Activated gamma-delta T cell treated with Interleukin-2 at 50 U/mL for 16 hours (primary cell): ENCODE data around the gene SAMD11.

Experiments used
- DNase-seq: peaks from one replicate; pipeline ENCODE4 v3.0.0-alpha.2; 2020

SAMD11 gene

DNA sequence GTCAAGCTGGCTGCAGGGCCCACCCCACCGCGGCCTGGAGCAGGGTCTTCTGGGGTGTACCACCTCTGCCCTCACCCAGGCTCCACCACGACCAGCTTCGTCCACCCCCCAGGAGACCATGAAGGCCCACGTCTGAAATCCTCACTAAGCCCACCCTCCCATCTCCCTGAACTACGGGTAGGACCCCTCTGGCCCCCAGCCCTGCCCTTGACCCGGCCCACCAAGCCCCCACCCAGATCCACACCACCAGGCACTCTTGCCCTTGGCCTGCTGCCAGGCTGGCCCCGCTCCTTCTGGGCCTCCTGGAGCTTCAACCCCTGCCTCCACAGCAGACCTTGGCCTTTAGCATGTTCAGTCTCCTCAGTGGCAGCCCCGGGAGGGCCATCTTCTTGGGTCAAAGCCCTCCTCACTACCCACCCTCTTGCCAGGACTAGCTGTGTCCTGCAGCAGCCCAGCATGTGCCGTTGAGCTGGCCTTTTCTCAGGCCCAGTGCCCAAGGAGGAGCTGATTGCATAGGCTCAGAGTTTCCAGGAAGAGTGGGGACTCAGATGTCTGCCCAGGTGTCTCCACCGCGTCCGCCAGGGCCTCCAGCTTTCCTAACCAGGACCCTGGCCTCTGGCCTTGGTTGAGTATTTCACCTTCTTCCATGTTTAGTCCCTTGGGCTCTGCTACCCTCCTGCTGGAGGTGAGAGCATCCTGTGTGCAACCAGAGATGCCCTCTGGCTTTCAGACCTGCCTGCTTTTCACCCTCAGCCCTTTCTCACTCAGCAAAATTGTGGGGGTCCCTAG lies 17.7 kb upstream of the SAMD11 start:
- no peak for DNase-seq

DNA sequence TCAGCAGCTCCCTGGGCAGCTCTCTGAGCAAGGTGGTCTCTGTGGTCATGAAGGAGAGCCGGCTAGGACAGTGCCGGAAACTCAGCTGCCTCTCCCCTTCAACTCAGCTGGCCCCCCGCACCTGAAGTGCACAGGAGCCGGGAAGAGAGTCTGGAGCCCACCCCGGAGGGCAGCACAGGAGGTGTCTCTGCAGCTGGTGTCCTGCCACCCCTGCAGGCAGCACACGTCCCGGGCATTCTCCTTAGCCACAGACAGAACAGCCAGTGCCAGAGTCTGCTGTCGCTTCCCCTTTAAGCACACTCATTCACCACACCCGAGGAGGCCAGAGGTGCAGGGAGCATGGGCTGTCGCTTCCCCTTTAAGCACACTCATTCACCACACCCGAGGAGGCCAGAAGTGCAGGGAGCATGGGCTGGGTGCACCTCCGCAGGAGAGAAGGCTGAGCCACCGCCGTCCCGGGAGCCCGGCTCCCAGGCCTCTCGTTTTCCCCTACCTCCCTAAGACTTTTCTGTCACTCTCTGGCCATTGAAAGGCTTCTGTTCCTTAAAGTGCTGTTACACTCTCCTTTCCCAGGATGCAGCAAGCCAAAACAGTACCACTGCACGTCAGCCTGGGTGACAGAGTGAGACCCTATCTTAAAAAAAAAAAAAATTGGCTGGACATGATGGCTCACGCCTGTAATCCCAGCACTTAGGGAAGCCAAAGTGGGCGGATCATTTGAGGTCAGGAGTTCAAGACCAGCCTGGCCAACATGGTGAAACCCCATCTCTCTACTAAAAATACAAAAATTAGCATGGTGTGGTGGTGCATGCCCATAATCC lies 16.9 kb upstream of the SAMD11 start:
- DNase-seq: no peak

DNA sequence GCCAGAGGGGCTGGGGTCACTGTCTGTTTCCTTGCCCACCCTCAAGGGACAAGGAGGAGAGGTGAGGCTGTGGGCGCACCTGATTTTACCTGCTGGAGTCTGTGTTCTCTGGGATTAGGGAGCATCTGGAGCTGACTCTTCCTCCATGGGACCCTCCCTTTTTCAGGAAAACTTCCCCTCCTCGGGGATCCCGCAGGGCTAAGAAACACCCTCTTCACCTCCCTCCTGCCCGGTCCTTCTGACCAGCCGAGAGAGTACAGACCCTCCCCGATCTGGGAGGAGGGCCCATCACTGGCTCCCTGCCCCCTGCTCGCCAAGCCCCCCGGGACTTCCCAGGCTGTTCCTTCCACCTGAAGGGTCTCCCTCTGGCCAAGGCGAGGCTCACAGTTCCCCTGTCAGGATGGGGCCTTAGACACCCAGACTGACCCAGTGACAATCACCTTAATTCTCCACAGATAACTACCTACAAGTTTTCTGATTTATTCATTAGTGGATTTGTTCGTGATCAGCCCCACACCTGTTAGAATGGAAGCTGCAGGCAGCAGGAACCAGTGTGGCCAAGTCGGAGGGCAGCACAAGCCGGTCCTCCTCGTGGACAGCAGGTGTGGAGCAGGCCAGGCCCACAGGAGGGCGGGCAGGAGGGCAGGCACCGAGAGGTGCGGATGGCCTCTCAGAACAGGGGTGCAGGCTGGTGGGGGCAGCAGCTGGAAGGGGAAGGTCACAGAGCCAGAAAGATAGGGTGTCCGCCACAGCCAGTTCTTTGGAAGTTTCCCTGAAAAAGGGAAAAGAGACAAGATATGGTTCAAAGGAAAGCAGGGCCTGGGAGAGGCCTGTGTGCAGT lies 15.9 kb upstream of the SAMD11 start:
- no peak for DNase-seq

DNA sequence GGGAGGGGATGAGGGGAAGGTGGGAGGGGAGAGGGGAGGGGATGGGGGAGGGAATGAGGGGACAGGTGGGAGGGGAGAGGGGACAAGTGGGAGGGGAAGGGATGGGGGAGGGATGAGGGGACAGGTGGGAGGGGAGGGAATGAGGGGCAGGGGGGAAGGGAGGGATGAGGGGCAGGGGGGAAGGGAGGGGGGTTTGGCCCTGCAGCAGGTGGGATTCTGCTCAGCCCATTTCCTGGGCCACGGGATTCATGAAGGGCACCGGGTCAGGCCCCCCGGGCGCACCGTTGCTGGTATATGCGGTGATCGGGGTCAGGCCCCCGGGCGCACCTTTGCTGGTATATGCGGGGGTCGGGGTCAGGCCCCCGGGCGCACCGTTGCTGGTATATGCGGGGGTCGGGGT lies 15.1 kb upstream of the SAMD11 start:
- no peak for DNase-seq

DNA sequence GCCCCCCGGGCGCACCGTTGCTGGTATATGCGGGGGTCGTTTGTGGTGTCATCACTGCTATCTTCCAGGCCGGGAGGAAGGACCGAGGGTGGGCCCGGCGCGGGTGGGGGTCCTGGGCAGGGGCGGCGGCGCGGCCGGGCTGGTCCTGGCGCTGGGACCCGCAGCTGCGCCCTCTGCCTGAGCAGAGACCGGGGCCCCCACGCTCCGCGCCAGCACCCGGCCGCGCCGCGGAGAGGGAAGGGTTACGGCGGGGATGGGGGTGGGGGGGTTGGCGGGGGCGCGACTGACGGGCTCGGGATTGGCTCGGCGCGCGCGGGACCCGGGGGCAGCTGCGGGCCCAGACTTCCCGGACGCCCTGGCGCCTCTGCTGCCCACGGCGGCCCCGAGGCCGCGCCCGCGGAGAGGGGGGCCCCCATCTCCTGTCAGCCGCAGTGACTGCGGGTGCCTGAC lies 13.8 kb upstream of the SAMD11 start:
- DNase-seq: no peak

DNA sequence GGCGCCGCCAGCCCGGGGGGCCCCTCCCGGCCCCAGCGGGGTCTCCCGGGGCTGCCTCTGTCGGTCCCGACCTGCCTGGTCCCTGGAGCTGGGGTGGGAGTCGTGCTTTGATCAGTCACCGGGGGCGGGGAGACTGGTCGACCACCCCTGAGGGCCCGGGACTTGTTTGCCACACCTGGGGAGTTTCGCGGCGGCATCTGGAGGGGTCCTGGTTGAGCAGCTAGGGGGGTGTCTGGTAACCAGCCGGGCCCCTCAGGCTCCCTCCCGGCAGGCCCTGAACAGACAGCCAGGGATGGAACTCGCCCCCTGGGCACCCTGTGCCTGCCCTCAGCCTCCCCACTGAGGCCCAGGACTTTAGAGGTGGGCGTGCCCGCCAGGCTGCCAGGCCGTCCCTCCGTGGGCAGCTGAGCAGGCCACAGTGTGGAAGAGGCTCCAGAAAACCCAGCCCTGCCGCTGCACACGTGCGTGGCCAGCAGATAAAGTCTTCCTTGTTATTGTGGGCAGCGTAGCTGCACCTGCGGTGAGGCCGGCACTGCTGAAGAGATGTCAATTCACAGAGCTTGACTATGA lies 13.3 kb upstream of the SAMD11 start:
- peak; percentile 2 for DNase-seq

DNA sequence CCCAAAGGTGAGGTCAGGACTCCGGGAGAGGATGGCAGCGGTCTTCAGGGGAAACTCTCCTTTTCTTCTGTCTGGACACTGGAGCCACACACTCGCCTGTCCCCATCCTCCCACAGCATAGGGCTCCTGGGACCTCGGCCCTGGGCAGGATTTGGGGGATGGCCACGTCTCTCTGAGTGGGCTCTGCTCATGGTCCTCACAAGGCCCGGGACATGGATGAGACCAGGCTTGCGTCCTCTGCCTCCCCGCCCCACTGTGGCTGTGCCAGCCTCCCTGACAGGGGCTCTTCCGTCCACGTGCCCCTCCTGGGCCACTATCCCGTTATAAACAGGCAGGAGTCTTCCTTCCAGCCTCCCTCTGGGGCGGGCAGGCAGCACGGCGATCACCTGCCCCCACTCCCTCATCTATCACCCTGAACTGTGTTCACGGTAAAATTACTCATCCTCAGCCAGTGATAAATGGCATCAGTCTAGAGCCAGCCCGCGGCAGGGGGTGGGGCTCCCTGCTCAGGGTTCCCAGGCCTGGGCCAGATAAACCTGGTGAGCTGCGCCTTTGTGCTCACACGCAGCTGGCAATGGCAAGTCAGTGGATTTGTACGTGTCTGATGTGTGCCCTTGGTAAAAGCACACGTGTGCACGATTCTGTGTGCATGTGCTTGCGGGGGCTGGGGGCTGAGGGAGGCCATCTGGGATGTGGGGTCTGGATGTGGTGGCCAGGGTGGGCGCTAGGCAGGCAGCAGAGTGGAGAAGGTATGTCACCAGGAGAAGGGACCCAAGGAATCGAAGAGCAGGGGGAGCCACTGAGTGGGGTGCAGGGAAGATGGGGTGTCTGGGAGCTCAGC lies 12.6 kb upstream of the SAMD11 start:
- DNase-seq: peak; percentile 2

DNA sequence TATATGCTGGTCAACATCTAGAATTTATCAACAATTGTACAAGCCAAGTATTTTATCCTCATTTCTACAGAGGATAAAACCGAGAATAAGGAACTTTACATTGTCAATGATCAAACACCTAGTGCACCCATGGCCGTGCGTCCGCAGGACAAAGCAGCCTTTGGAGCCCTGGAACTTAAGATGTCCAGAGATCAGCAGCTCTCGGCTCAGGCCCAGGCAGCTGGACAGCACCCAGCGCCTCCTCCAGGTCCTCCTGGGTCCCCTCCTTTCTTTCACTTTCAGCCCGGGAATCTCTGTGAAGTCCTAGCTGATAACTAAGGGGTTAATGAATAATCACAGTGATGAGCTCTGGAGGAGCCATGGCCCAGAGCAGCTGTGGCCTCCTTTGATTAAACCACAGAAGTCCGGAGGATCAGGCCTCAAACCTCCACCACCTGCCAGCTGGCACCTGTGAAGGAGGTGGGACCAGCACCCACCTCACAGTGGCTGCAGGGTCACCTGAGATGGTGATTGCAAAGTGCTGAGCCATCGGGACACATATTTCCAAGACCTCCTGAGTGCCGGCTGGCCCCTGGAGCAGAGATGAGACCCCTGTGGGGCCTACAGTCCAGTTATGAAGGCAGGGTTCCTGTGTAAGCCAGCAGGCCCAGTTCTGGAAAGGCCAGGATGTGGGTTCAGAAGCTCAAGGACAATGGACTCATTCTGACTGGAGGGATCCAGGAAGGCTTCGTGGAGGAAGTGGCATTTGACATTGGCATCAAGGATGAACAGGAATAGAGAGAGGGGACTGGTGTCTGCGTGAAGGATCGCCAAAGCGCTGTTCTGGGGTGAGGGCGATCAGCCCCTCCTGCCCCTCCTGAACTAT lies 11.6 kb upstream of the SAMD11 start:
- no peak for DNase-seq

DNA sequence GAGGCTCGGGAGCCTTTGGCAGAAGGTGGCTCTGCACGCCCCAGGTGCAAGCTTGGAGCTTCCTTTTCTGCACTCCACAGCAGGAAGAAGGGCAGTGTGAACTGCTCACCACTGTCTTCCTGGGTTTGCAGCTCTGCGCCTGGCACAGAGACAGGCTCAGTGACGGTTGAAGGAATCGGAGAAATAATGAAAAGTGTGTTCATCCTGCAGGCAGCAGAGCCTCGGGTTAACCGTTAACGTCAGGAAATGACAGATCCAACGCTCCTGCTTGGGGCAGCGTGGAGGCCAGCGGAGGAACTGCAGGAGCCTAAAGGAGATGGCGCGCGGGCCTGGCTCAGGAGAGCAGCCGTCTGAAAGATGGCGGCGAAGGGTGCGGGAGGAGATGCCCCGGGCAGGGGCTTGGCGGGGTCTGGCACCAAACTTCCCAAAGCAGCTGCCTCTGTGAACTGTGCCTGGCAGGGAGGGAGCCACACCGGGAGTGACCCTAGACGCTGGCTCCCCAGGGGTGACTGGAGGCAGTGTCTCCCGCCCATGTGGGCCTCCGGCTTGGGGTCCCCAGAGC lies 10.9 kb upstream of the SAMD11 start:
- peak; percentile 3 for DNase-seq

DNA sequence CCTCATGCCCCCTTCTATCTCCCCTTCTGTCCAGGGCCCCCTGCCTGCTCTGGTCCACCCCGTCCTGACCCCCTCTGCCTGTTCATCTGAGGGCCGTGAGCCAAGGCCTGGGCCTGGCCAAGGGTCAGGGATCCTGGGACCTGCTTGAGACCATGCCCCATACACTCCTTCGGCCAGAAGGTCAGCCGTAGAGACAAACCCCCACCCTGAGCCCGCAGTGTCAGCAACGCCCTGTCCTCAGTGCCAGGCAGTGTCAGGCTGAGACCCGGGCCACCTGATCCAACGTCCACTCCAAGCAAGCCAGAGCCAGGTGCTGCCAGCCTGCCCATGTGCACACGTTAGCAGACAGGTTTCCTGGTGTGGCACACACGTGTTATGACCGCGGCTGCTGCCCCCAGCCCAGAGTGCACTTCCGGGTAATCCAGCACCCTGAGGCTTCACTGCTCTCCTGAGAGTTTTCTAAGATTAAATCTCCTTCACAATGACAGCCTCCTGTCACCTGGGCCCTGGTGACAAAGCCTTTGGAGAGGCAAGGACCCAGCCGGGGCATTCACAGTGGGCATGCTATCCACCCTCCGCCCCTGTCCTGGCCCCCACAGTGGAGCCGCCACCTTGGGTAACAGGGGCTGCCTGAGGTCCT lies 10.1 kb upstream of the SAMD11 start:
- DNase-seq: no peak

DNA sequence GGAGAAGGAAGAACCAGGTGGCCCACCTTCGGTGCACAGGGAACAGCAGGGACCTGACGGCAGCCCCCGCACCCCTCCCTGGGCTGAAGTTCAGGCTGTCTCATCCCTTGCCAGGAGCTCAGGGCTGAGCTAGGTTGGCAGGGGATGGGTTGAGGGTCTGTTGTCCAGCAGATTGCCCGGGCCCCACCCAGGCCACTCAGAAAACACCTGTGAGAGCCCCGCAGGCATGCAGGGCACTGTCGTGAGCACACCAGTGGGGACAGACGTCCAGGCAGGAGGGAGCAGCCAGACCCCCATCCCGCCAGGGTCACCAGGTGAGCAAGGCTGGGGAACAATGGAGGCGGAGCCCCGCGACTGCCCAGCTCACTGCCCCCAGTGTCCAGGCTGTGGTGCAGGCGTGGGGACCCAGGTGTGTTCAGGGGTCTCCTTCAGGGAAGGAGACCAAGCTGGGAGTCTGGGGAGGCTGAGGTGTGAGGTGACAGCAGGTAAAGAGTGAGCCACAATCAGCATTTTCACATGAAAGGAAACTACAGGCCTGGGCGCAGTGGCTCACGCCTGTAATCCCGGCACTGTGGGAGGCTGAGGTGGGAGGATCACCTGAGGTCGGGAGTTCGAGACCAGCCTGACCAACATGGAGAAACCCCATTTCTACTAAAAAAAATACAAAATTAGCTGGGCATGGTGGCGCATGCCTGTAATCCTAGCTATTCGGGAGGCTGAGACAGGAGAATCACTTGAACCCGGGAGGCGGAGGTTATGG lies 9.4 kb upstream of the SAMD11 start:
- DNase-seq: no peak

DNA sequence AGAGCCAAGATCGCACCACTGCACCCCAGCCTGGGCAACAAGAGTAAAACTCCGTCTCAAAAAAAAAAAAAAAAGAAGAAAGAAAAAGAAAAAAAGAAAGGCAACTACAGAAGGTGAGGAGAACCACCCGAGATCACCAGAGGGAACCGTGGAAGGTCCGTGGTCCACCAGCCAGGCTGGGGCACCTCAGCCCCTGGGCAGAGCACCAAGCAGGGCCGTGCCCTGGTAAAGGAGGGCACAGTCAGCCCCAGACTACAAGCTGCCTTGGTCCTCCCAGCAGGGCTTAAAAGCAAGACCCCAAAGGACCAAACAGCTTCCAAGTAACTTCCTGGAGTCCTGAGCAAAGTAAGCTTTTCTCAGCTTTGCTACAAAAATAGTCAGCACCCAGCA lies 8.8 kb upstream of the SAMD11 start:
- no peak for DNase-seq

DNA sequence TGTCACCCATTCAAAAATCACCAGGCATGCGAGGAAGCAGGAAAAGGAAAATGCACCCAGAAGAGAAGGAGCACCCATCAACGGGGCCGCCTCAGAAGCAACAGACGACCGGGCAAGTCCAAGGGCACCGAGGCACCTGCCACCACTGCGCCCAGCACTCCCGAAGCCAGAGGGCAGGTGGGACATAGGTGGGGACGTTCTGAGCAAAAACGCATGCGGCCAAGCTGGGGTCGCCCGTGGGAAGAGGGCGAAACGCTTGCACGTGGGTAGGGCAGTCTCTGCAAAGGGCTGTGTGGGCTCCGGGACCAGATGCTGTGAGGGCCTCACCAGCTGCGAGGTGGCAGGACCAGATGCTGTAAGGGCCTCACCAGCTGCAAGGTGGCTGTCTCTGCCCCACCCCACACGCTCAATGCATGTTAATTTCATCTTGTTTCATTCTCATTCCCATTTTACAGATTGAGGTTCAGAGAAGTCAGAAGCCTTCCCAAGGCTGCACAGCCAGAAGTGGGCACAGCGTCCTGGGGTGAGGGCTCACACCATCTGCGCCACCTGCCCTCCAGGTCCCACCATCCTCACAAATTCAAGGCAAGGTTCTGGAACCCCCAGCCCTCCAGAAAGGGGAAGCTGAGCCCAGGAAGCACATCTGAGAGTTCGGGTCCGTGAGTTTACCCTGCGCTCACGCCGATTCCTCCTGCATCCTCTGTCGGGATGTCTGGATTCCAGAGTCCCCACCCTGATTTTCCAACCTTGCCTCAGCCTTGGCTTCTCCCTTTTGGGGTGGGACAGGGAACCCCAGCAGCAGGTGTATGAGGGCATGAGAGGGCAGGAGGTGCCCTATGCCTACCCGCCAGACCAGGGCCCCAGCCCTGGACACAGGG lies 8.2 kb upstream of the SAMD11 start:
- DNase-seq: no peak

DNA sequence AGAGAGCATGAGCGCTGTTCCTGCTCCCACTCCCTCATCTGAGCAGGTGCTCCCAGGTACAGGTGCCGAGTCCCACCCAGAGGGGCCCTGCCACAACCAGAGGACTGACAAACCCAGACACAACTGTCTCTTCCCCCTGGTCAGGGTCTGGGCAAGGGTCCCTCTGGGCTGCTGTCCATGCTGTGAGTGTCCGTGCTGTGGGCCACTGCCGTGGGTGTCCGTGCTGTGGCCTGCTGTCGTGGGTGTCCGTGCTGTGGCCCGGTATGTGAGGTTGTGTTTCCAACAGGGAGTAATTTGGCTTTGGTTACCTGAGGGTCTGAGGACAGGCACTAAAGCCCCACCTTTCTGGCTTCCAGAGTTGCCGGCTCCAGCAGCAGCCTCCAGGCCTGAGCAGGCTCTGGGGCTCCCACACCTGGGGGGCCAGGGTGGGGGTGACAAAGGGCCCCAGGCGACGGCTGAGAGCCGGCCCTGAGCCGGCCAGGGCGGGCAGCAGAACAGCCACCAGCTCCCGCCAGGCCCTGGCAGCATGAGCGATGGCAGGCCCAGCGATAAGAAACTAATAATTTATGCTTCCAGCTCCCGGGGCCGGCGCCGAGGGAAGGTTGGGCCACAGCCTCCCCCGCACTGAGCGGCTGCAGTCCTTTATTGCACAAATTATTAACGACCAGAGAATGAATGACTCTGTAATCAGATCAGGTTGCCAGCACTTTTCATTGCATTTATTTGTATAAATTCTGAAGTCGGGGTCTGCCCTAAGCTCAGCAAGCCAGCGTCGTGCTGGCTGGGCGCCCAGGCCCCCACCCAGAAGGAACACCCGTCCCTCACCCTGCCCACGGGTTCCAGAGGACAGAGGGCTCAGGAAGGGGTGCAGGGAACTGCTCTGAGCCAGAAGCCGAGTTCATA lies 7.3 kb upstream of the SAMD11 start:
- no peak for DNase-seq

DNA sequence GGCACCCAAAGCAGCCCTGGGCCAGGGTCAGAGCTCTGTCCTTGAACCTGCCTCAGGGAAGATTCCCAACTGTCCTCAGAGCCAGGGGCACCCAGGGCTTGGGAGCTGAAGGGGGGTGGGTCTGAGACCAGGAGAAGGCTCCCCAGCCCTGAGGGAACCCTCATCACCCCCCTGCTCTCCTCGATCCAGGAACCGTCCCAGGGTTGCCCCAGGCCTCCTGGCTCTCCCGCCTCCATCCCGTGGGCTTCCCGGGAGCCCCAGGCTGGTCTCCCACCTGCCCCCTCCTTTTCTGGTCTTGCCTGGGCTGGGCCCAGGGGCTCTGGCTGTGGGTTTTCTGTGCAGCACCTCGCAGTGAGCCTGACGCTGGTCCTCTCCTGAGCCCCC lies 6.7 kb upstream of the SAMD11 start:
- DNase-seq: no peak

DNA sequence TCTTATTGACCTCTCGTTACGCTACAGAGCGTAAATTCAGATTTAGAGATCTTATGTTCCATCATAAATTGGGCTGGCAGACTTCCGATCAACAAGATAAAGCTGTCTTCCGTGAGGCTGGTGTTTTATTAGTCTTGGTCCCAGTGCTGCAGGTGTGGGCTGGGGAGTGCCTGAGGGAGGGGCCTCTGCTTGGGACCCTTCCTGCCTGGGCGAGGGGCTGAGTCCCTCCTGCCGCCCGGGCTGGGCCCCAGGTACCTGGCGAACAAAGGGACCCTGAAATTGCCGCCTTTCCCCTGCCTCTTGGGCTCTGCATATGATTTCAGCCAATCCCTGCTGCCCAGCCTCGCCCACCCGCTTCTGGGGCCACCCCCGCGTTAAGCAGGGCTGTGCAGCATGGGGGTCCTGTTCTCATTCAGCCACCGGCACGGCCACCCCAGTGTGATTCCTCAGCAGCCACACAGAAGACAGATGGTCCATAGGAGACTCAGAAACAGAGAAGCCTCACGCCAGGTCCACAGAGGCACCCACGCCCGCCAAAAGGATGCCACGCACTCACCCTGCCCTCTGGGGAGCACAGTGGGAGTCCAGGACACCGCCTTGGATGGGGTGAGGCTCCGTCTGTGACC lies 6.1 kb upstream of the SAMD11 start:
- DNase-seq: no peak

DNA sequence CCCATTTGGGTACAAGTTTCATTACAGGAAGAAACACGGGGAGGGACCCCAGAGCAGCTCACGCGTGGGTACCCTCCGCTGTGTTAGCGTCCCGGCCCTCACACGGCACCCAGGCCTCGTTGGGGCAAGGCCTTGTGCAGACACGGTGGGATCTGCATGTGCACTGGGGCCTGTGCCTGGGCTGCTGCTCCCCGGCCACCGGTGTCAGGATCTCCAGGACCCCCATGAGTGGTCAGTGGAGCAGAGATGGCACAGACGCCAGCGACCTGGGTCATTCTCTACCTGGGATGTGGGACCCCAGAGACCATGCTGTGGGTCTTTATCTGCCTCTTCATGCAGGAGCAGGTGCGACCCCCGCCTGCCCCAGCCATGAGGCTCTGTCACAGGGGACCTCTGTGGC lies 5.4 kb upstream of the SAMD11 start:
- no peak for DNase-seq
